Measurements from ENCODE around the gene CDH18.

The CDH18 gene

GRCh38 chr5:19709403-19709802 is 278.6 kb downstream of the CDH18 start:
- no peak for DNase-seq (ENCODE audit: low spot score)
- TF ChIP-seq CTCF (IDR thresholded peaks at IDR 0.05; ENCODE audit: borderline replicate concordance, control extremely low read depth, extremely low read depth, insufficient read depth, missing control alignments) = no peak
- in situ Hi-C loops (cut with MboI; ENCODE audit: low sequenced_read_pairs, unreplicated experiment) = no loop called here

- no peak for TF ChIP-seq CTCF (IDR thresholded peaks at IDR 0.05; ENCODE audit: borderline replicate concordance, control extremely low read depth, extremely low read depth, insufficient read depth, missing control alignments)
- no peak for DNase-seq (ENCODE audit: low spot score)
- in situ Hi-C loops (cut with MboI; ENCODE audit: low sequenced_read_pairs, unreplicated experiment) = no loop called here
Measured at GRCh38 chr5:19706776-19707175, 281.2 kb downstream of the CDH18 start.

- in situ Hi-C loops (cut with MboI; ENCODE audit: low sequenced_read_pairs, unreplicated experiment) = no loop called here
- TF ChIP-seq CTCF (IDR thresholded peaks at IDR 0.05; ENCODE audit: borderline replicate concordance, control extremely low read depth, extremely low read depth, insufficient read depth, missing control alignments) = no peak
- no peak for DNase-seq (ENCODE audit: low spot score)
Measured at GRCh38 chr5:19701731-19702130, 286.3 kb downstream of the CDH18 start.

GRCh38 chr5:19694949-19695611 is 292.9 kb downstream of the CDH18 start:
- TF ChIP-seq CTCF (IDR thresholded peaks at IDR 0.05; ENCODE audit: borderline replicate concordance, control extremely low read depth, extremely low read depth, insufficient read depth, missing control alignments) = no peak
- in situ Hi-C loops (cut with MboI; ENCODE audit: low sequenced_read_pairs, unreplicated experiment) = no loop called here
- DNase-seq (ENCODE audit: low spot score) = no peak

GRCh38 chr5:19690978-19691377 is 297.0 kb downstream of the CDH18 start:
- no peak for TF ChIP-seq CTCF (IDR thresholded peaks at IDR 0.05; ENCODE audit: borderline replicate concordance, control extremely low read depth, extremely low read depth, insufficient read depth, missing control alignments)
- in situ Hi-C loops (cut with MboI; ENCODE audit: low sequenced_read_pairs, unreplicated experiment) = no loop called here

GRCh38 chr5:19685473-19685872 is 302.5 kb downstream of the CDH18 start:
- in situ Hi-C loops (cut with MboI; ENCODE audit: low sequenced_read_pairs, unreplicated experiment) = no loop called here
- no peak for TF ChIP-seq CTCF (IDR thresholded peaks at IDR 0.05; ENCODE audit: borderline replicate concordance, control extremely low read depth, extremely low read depth, insufficient read depth, missing control alignments)
- DNase-seq (ENCODE audit: low spot score) = no peak

More at GRCh38 chr5:19690978-19691377, 297.0 kb downstream of the CDH18 start:
- no peak for DNase-seq (ENCODE audit: low spot score)
